Hepatic stellate cell (primary cell): ENCODE measurements around the gene TNS1.

Experiments
- DNase-seq: peaks from one replicate; pipeline ENCODE4 v3.0.0; 2011; ENCODE audit warnings: low spot score

TNS1 gene

GRCh38 chr2:217980036-217980435, 22.8 kb downstream of the TNS1 start:
- DNase-seq: no peak

- no peak for DNase-seq
These were observed 23.5 kb downstream of the TNS1 start for GRCh38 chr2:217979151-217979811.

- peak; percentile 74 for DNase-seq
These were observed 24.2 kb downstream of the TNS1 start for GRCh38 chr2:217978536-217979150.

- no peak for DNase-seq
These were observed 24.8 kb downstream of the TNS1 start for GRCh38 chr2:217977840-217978535.

- no peak for DNase-seq
These were observed 26.5 kb downstream of the TNS1 start for GRCh38 chr2:217976301-217976700.

GRCh38 chr2:217975626-217976025, 27.2 kb downstream of the TNS1 start:
- no peak for DNase-seq

GRCh38 chr2:217974389-217975005, 28.3 kb downstream of the TNS1 start:
- no peak for DNase-seq

- DNase-seq: no peak
These were observed 29.6 kb downstream of the TNS1 start for GRCh38 chr2:217973008-217973787.

GRCh38 chr2:217972490-217972889, 30.3 kb downstream of the TNS1 start:
- no peak for DNase-seq

- no peak for DNase-seq
These were observed 30.8 kb downstream of the TNS1 start for GRCh38 chr2:217972037-217972436.

- DNase-seq: no peak
These were observed 31.6 kb downstream of the TNS1 start for GRCh38 chr2:217971166-217971565.

GRCh38 chr2:217970206-217970605, 32.6 kb downstream of the TNS1 start:
- DNase-seq: no peak

GRCh38 chr2:217969588-217969987, 33.2 kb downstream of the TNS1 start:
- DNase-seq: no peak

GRCh38 chr2:217968023-217968422, 34.8 kb downstream of the TNS1 start:
- DNase-seq: no peak

- peak; percentile 53 for DNase-seq
These were observed 36.2 kb downstream of the TNS1 start for GRCh38 chr2:217966423-217967070.

- no peak for DNase-seq
These were observed 38.3 kb downstream of the TNS1 start for GRCh38 chr2:217964275-217965161.

- no peak for DNase-seq
These were observed 42.4 kb downstream of the TNS1 start for GRCh38 chr2:217960351-217960750.

- no peak for DNase-seq
These were observed 43.1 kb downstream of the TNS1 start for GRCh38 chr2:217959723-217960122.

- no peak for DNase-seq
These were observed 43.9 kb downstream of the TNS1 start for GRCh38 chr2:217958884-217959225.

- no peak for DNase-seq
These were observed 44.5 kb downstream of the TNS1 start for GRCh38 chr2:217958206-217958883.
